ENCODE measurements around the gene ST3GAL5.

The ST3GAL5 gene

DNA sequence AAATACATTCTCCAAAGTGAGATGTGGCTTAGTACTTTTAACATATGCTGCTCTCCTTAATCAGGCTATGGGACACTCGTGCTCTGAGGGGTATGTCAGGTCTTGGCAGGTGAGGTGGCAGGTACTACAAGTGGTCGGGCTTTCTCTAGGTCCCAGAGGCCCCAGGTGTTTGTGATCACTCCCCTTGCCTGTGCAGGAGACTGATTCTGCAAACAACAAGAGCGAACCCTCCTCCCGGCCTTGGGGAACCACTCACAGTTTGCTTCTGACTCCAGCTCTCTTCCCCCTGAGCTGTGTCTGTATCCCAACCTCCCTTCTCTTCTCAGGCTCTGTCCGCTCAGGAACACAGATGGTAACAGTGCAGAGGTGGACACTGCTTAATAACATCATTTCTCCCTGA, 86.9 kb downstream of the ST3GAL5 start:
- no peak for DNase-seq

DNA sequence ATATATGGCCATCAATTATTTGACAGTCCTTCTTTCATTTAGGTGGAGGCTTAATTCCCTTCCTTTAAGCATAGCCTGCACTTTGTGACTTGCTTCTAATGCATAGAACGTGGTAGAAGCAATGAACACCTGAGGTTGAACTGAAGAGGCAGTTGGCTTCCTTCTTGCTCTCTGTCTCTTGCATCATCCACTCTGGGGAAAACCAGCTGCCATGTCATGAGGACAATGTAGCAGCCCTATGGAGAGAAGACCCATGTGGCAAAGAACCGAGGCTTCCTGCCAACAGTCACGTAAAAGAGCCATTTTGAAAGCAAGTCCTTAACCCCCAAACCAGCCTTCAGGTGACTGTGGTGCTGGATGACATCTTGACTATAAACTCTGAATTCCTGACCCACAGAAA, 88.2 kb downstream of the ST3GAL5 start:
- no peak for DNase-seq

DNA sequence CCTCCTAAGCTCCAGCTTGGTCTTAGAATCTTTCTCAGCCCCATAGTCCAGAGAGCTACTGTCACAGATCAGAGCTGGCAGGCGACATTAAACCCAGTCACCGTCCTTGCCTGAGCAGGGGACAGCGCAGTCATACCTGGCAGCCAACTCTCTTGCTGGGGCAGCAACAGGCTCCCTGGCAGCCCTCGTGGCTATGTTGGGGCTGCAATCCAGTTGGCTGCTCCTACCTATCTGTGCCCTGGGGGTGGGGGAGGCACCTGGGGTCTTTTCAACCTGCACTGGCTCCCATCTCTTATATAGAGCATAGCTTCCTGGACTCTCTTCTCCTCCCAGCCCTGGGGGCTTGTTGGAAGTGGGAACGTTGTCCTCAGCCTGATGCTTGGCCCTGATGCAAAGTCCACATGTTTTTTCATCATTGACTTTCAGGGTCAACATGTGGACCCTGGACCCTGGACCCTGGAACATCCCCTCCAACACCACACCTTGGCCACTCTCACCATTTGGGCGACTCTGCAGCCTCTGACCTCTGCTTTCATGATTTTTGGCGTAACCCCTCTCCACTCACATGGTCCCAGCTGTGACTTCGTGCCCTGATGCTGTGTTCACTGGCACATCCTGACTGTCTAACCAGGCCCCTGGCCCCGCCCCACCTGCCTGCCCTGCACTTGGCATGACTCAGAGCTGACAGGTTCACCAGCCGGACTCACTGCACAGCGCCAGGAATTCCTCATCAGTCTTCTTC, 89.4 kb downstream of the ST3GAL5 start:
- no peak for DNase-seq

DNA sequence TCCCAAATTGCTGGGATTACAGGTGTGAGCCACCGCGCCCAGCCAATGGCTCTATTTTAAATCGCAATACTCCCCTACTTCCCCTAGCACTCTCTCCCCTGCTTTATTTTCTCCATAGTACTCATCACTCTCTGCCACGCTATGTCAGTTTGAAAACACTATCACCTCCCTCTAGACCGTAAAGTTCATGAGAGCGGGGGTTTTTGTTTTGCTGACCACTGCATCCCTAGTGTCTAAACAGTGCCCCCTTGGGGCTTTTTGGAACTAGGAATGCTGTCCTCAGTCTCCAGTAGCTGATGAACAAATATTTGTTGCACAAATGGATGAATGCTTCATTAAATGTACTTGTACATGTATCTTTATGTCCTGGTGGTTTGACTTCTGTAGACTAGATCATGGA, 90.9 kb downstream of the ST3GAL5 start:
- DNase-seq, result no peak

DNA sequence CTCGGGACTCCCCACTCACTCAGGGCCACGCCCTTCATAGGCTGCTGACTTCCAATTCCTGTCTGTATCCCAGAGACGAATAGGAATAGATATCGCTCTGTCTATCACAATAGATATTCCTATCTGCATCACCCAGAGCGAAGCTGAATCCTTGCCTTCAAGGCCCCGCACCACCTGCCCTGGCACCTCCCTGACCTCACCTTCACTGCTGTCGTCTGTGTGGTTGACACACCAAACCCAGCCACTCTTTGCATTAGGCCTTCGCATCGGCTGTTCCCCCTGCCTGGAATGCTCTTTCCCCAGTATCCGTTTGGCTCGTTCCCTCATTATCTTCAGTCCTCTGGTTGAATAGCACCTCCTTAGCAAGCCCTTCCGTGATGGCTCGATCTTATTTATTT, 91.5 kb downstream of the ST3GAL5 start:
- DNase-seq, result no peak

DNA sequence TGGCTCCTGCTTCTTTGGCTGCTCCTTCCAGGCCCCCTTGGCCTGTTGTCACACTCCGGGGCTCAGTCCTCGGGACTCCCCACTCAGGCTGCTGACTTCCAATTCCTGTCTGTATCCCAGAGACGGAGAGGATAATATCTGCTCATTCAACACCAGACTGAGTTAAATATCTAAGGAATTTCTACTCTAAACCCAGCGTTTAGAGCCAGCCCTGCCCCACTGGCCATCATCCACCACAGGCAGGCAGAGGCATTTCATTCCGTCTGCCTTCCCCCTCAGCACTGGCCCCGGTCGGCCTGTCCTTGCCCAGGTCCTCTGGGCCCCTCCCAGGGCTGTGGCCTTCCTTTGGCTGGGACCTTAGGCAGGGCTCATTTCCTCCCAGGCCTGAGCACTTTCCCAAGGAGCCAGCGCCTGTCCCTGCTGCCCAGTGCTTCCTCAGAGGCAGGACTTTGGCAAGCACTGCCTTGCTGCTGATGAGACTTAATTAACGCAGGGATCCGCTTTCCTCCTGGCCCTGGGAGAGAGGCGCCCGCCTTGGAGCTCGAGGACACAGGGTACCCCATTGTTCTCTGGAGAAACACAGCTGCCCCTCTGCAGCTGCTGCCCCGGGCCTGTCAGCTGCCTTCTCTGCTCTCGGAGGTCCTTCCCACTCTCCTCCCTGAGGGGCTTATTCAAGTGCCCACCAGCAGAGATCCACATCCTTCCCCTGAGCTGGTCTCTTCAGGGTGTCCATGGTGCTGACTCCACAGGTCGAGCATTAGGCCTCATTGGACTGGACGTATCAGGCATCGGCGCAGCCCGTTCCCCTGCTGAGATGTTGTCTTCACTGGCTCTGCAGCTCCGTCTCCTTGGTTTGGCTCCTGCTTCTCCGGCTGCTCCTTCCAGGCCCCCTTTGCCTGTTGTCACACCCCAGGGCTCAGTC, 92.2 kb downstream of the ST3GAL5 start:
- no peak for DNase-seq

DNA sequence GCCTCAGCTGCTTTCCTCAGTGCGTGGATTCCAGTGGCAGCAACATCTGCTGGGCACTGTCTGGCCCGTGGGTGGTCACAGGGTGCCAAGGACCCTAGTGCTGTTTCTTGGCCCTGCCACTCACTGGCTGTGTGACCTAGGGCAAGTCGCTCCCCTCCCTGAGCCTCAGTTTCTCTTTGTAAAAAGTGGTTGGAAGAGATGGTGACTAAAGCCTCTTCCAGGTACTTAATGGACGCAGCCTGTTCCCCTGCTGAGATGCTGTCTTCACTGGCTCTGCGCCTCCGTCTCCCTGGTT, 92.8 kb downstream of the ST3GAL5 start:
- no peak for DNase-seq

DNA sequence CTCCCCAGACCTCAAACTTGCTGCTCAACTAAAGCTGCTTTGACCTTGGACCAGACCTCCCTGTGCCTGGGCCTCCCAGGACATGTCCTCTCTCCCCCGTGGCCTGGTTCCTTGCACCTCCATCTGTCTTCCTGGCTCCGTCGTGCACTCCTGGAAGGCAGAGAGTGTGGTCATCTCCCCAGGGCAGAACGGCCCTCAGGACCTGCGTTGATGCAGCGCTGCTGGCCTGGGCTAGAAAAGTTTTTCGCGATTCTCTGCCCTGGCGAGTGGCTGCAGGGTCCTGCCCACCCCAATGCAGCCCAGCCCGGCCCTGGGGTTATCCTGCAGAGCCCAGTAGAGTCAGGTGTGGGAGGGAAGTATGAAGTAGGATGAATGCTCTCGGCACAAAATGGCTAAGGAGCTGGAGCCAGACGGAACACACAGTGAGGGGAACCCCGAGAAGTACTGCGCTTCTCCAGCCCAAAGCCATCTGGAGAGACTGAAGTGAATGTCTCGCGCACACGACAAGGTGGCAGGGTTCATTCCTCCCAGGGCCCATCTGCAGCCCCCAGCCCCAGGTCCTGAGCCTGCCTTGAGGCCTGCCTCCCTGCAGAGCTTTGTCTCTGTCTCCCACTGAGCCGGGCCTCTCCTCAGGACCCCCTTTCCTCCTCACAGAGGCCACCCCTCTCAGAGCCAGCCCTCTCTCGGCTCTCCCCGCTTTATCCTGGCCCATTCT, 93.3 kb downstream of the ST3GAL5 start:
- DNase-seq, result no peak

DNA sequence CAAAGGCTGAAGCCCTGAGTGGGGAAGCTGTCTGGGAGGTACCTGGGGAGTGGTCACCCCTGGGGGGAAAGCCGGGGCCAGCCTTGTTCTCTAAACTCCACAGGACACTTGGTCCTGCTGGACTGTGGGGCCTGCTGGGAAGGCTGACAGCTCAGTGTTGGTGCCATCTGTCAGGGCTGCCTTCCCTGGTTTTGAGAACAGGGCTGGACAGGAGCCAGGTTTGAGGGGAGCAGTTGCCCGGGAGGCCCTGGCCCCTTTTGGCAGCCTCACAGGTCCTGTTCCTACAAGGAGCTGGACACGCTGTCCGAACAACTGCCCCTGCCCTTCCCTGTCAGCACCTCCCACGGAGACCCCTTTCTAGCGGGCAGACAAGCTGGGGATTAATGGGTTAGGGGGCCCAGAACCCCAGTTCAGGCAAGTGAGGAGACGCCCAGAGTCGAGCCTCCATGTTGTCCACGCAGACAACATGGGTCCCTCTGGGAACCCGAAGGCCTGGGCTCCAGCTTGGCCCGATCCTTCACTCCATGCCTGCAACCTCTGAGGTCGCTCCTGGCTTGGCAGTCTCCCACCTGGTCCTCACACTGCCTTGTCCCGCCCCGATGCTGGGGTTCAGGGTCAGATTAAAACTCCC, 94.2 kb downstream of the ST3GAL5 start:
- no peak for DNase-seq

DNA sequence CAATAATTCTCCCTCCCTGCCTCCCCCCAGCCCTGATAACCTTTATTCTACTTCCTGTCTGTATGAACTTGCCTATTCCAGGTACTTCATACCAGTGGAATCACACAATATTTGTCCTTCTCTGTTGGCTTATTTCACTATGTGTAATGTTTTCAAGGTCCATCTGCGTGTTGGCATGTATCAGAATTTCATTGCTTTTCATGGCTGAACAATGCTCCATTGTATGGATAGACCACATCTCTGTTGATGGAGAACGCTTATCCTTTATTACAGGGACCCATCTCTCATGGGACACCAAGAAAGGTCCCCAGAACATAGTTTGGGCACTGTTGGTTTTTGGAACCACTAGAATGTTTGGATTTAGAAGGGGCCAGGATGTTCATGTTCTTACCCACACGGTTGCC, 94.8 kb downstream of the ST3GAL5 start:
- no peak for DNase-seq

DNA sequence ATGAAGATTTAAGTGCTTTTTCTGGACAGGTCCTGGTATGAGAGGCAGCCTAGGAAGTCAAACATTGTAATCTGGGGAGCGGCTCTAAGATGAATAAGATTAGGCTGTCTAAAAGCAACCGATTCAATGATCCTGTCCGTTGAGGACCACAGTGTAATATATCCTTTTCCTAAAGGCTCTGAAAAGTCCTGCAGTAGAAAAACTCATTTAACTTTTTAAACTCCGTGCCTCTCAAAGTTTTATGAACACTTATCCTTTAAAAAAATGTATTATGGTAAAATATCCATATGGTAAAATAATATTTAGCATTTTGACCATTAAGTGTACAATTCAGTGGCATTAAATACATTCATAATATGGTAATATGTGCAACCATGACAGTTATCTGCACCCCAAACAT, 95.2 kb downstream of the ST3GAL5 start:
- DNase-seq, result no peak

DNA sequence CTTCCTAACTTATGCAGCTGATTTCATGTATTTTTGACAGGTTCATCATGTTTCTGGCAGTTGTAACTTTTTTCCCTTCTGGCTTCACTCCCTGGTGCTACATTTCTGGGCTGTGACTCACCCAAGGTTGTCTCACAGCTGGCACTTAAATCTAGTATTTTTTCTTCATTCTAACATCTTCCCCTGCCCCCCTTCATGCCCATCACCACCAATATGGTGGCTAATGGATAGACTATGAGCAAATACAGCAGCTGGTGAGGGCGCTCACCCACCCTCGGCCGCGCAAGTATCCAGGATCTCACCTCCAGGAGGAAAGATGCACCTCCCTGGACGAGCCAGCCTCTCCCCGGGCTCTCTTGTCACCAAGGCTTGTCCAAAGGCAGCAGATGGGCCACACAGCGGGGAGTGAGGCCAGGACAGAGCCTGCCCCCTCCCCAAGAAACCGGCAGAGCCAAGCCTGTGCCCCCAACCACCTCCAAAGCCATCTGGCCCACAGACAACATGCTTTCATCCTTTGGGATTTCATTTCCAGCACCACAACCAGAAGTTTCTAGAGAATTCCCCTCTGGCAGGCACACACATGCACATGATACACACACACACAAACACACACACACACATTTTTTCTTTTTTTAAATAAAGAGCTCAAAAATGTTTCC, 95.9 kb downstream of the ST3GAL5 start:
- no peak for DNase-seq

DNA sequence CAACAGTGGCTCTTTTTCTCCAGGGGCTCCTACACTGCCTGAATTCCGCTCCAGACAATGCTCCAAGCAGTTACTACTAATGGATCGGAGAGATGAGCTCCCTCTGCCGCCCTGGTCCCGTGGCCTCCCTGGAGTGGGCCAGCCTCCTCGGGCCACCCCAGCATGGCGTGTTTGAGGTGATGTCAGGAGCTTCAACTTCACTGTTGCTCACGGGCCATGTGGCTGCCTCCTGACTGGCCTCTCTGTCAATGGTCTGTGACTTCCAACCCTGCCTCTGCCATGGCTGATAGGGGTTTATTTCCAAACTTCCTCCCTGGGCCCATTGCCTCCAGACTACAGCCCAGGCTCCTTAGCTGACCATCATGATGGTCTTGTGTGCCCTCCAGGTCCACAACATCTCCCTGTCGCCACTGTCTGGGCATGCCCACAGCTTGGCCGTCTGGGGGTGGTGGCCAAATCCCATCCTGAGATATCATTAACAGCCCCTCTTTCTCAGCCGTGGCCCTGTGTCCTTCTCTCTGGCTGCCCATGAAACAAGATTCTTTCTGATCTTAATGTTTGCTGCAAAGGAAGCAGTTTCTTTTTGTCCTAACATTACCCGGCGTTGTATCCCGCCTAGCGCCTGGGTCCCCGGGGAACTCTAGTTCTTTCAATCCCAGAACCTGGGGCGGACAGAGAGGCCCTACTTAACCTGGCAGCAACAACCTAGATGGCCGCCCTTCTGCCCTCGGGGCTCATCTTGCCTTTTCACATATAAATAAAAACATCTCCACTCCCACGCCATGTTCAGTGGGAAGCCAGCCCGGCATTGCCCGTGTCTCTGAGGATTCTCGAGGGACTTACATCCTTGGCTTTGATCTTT, 96.9 kb downstream of the ST3GAL5 start:
- no peak for DNase-seq

DNA sequence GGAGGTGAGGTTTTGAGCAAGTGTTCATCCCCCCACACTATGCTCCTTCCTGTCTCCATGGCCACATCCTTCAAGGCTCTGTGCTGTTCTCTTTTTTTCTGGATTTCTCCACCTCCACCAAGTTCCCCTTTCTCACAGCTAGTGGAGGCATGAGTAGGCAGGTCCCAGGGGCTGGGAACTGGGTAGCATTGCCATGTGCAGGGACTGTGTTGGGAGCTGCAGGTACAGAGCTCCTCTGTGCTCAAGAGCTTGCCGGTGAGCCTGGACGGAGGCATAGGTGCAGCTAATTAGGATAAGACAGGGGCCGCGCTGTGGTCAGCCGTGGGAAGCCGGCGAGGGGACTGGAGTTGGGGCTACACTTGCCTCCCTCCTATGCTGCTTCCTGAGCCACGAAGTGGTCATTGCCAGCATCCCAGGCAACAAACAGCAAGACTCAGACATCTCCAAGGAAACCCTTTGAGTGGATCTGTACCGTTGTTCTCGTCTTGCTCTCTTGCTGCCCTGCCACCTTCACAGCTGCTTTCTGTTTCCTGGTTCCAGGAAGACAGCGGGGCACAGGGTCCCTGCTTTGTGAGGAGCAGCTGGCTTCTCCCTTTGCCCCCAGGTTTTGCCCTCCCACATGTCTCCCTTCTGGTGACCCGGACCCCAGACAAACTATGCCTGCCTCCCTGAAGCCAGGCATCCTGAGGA, 98.1 kb downstream of the ST3GAL5 start:
- no peak for DNase-seq

DNA sequence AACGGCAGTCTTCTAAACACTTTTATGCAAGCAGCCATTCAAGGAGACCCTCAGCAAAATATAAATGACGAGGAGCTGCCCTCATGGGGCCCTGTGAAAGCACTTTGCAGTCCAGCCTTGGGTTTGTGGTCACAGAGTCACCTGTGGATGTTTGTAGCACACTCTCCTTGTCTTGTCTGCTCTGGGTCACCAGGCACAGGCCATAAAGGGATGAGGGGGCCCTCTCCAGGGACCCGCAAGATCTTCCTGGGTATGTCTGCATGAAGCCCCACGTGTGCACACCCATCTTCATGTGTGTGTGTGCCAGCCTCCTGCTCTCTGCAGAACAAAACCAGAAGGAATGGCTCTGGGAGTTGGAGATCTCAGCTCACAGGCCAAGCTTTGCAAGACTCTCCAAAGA, 98.8 kb downstream of the ST3GAL5 start:
- DNase-seq, result no peak

DNA sequence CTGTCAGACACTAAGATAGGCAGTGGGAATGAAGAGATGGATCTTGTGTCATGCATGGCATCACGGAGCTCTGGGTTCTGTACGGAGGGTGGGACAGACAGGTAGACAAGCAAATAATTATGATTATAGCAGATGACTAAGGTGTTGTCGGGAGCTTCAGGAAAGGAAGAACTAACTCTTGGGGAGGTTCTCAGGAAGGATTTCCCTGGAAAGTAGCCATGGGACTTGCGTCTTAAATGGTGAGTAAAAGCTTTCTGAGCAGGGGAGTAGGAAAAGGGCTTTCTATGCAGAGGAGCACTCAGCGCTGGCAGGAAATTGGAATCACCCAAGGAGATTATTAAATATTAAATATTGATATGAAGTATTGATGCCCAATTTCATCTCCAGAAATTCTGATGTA, 99.5 kb downstream of the ST3GAL5 start:
- DNase-seq, result no peak

DNA sequence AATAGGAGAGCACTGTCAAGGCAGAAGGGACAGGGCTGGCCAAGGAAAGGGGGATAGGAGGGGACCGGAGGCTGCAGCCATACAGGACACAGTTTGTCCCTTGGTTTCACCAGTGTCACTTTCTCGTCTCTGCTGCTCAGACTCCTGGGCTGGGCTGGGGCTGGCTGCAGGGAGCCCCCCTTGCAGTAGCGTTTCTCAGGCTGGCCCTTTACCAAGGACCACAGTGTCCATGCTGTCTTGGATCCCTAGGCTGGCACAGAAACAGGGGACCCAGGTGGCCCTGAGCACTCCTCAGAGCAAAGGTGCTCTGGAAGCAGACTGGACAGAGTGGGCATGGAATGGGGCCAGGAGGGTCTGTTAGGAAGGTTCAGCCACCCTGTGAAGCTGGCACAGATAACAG, 100.2 kb downstream of the ST3GAL5 start:
- no peak for DNase-seq

DNA sequence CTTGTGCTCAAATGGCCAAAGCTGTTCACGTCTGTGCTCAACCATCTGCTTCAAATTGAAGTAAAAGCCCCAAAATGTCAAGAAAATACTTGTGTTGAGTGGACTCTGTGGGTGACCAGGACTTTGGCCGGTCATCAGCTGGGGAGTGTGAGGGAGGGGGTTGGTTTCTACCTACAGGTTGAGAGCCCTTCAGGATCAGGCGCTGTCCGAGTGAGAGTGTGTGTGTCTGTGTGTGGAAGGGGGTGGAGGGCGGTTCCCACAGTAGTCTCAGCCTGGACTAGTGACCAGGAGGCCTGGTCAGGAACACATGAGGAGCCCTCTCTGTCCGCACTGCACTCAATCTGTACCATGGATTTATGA, 100.8 kb downstream of the ST3GAL5 start:
- DNase-seq, result no peak

DNA sequence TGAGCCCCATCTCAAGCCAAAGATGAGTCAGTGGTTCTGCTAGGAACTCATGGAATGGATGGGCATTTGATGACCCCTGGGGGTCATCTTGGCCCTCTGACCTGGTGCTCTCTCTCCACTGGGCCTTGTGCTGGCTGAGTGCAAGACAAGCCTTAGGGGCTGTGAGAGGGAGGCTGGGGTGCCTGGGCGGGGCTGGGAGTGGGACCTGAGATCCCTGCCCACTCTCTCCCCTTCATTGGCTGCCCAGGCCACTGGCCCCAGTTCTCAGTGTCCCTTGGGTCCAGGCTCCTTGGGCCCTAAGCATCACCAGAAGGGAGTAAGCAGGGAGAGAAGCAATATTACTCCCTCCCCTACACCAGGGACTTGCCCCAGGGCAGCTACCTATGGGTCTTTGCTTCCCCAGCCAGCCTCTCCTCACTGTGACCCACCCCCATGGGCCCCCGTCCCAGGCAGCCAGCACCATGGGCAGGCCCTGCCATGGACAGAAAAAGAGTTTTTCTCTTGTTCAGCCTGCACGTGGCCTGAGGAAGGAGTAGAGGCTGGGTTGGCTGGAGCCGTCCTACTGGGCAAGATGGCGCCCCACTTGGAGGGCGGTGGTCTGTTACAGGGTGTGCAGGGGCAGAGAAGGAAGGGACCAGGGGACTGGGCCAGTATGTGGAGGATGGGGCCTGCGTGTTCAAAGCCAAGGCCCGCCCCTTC, 101.4 kb downstream of the ST3GAL5 start:
- no peak for DNase-seq
